ENCODE results near the gene MED12L.

Gene MED12L

DNA sequence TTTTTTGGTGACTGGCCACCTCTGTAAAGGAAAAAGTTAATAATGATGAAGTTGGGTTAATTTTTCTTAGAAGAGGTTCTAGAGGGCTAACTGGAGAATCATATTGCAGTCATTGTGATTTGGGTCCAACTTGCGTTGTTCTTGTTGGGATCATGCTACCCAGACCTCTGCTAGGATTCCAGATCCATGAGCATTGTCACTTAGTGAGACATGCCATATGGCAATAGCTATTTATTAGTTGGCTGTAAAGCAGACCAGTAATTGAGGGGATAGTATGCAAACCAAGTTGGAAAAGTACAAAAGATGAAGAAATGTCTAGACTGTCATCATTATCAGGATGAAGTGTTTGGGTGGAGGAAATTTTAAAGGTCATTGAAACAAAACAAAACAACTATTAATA lies 329.8 kb downstream of the MED12L start:
- Histone ChIP-seq H3K27me3 (ENCODE audit: insufficient read depth, low read depth, severe bottlenecking) (no peaks in the 10 kb centered on the region), H3K36me3 (no peaks in the 10 kb centered on the region), H3K9me3 (ENCODE audit: severe bottlenecking) (no peaks in the 10 kb centered on the region), H3K27ac (no peak overlapping the region), H3K4me3 (ENCODE audit: low read depth, low read length) (no peak overlapping the region)
- no peak for DNase-seq
- TF ChIP-seq CTCF (IDR thresholded peaks at IDR 0.05; ENCODE audit: low read depth, low read length): no peak

DNA sequence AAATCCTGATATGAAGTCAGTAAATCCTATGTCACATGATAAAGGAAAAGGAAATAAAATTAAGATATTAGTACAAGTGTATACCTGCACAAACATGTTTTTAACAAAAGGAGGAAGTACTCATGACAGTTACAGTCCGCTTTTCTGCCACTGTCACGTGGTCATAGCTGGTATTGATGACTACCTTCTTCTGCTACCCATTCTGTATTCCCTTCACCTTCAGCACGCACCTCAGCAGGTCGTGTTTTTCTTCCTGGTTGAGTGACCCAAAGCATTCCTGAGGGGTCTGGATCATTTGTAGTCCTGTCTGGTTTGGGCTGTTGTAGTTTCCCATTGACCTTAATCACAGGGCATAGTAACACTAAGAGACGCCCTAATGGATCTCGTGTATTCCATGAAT lies 334.3 kb downstream of the MED12L start:
- DNase-seq: no peak
- Histone ChIP-seq H3K36me3 (no peaks in the 10 kb centered on the region), H3K27ac (no peak overlapping the region), H3K4me3 (ENCODE audit: low read depth, low read length) (no peak overlapping the region), H3K9me3 (ENCODE audit: severe bottlenecking) (no peaks in the 10 kb centered on the region), H3K27me3 (ENCODE audit: insufficient read depth, low read depth, severe bottlenecking) (no peaks in the 10 kb centered on the region)
- no peak for TF ChIP-seq CTCF (IDR thresholded peaks at IDR 0.05; ENCODE audit: low read depth, low read length)

- Histone ChIP-seq H3K36me3 (no peaks in the 10 kb centered on the region), H3K4me3 (ENCODE audit: low read depth, low read length) (no peak overlapping the region), H3K9me3 (ENCODE audit: severe bottlenecking) (no peaks in the 10 kb centered on the region), H3K27ac (no peak overlapping the region), H3K27me3 (ENCODE audit: insufficient read depth, low read depth, severe bottlenecking) (no peaks in the 10 kb centered on the region)
- no peak for TF ChIP-seq CTCF (IDR thresholded peaks at IDR 0.05; ENCODE audit: low read depth, low read length)
- no peak for DNase-seq
Observed at GRCh38 chr3:151421938-151422337, 336.5 kb downstream of the MED12L start.

GRCh38 chr3:151423091-151423490 lies 337.6 kb downstream of the MED12L start:
- Histone ChIP-seq H3K36me3 (no peaks in the 10 kb centered on the region), H3K9me3 (ENCODE audit: severe bottlenecking) (no peaks in the 10 kb centered on the region), H3K27me3 (ENCODE audit: insufficient read depth, low read depth, severe bottlenecking) (no peaks in the 10 kb centered on the region), H3K27ac (no peak overlapping the region), H3K4me3 (ENCODE audit: low read depth, low read length) (no peak overlapping the region)
- no peak for DNase-seq
- TF ChIP-seq CTCF (IDR thresholded peaks at IDR 0.05; ENCODE audit: low read depth, low read length): no peak

DNA sequence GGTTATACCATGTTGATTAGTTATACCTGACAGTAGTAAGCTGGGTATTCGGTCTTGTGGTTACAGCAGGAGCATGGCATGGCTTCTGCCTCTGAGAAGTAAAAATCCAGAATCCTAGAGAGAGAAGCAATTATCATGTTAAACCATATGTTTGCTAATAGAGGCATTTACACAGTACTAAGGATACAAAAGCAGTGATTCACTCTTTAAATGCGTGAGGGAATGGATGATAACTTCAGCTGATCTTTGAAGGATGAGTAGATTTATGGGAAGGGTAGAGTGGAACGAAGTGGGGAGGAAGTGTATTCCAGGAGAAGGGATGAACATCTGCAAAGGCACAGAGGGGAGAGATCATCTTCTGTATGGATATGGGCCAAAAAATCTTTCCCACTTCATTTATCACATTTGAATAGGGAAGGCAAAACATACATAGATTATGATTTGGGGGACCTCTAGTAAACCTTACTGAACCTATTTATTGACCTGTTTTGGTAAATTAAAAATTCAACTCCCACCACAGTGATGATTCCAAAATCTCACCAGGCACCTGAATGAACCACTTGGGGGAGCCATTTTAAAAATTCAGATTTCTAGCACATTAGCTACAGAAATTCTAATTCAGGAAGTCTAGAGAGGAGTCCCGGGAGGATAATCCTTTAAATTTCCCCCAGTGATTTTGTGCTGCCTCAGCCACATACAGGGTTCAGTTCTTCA lies 340.3 kb downstream of the MED12L start:
- Histone ChIP-seq H3K9me3 (ENCODE audit: severe bottlenecking) (no peaks in the 10 kb centered on the region), H3K36me3 (no peaks in the 10 kb centered on the region), H3K27me3 (ENCODE audit: insufficient read depth, low read depth, severe bottlenecking) (no peaks in the 10 kb centered on the region), H3K27ac (no peak overlapping the region), H3K4me3 (ENCODE audit: low read depth, low read length) (no peak overlapping the region)
- TF ChIP-seq CTCF (IDR thresholded peaks at IDR 0.05; ENCODE audit: low read depth, low read length): no peak
- DNase-seq: no peak

GRCh38 chr3:151426341-151426657 lies 340.8 kb downstream of the MED12L start:
- no peaks in the 10 kb centered on the region for H3K27me3 ChIP-seq (ENCODE audit: insufficient read depth, low read depth, severe bottlenecking)
- H3K4me3 ChIP-seq (ENCODE audit: low read depth, low read length): no peak overlapping the region
- no peaks in the 10 kb centered on the region for H3K36me3 ChIP-seq
- H3K9me3 ChIP-seq (ENCODE audit: severe bottlenecking): no peaks in the 10 kb centered on the region
- no peak for TF ChIP-seq CTCF (IDR thresholded peaks at IDR 0.05; ENCODE audit: low read depth, low read length)
- DNase-seq: no peak
- no peak overlapping the region for H3K27ac ChIP-seq

All from WERI-Rb-1 (cell line).